Measurements from ENCODE around the gene KCNK18.
A peak's percentile ranks its signal among the peaks of the same experiment; 100 is the strongest.
"Not testable (repeated sequence)": the region's sequence is repeated elsewhere in the genome, so short reads cannot be mapped to it uniquely, and the experiment has no call there.

The KCNK18 gene

GRCh38 chr10:117170244-117170643, 27.0 kb upstream of the KCNK18 start:
- DNase-seq, result peak in 1 of 51 donors; percentile 8

GRCh38 chr10:117174439-117175214, 22.7 kb upstream of the KCNK18 start:
- peak in 50 of 51 donors; percentile 9 to 92 (median 63) for DNase-seq

- peak in 32 of 51 donors; percentile 11 to 72 (median 50) for DNase-seq
Measured at GRCh38 chr10:117175215-117175900, 21.9 kb upstream of the KCNK18 start.

GRCh38 chr10:117175901-117176534, 21.3 kb upstream of the KCNK18 start:
- DNase-seq, result peak in 49 of 51 donors; percentile 6 to 91 (median 57)

GRCh38 chr10:117178190-117178589, 19.1 kb upstream of the KCNK18 start:
- DNase-seq, result no peak

GRCh38 chr10:117184296-117184695, 13.0 kb upstream of the KCNK18 start:
- DNase-seq, result no peak

GRCh38 chr10:117184821-117185220, 12.5 kb upstream of the KCNK18 start:
- DNase-seq, result no peak

GRCh38 chr10:117185817-117186216, 11.5 kb upstream of the KCNK18 start:
- not testable (repeated sequence) for DNase-seq

- no peak for DNase-seq
Measured at GRCh38 chr10:117186832-117187615, 10.3 kb upstream of the KCNK18 start.

GRCh38 chr10:117188371-117188770, 8.9 kb upstream of the KCNK18 start:
- peak in 1 of 51 donors; percentile 8 for DNase-seq

- no peak for DNase-seq
Measured at GRCh38 chr10:117189557-117189956, 7.7 kb upstream of the KCNK18 start.

GRCh38 chr10:117198088-117198487, 799 bp downstream of the KCNK18 start:
- DNase-seq, result no peak

- DNase-seq, result no peak
Measured at GRCh38 chr10:117201826-117202225, 4.5 kb downstream of the KCNK18 start.

- no peak for DNase-seq
Measured at GRCh38 chr10:117204316-117204715, 7.0 kb downstream of the KCNK18 start.

- DNase-seq, result no peak
Measured at GRCh38 chr10:117212176-117212575, 14.9 kb downstream of the KCNK18 start.

- no peak for DNase-seq
Measured at GRCh38 chr10:117214401-117214800, 17.1 kb downstream of the KCNK18 start.

- DNase-seq, result no peak
Measured at GRCh38 chr10:117215079-117215478, 17.8 kb downstream of the KCNK18 start.

GRCh38 chr10:117216028-117216427, 18.7 kb downstream of the KCNK18 start:
- DNase-seq, result no peak

- DNase-seq, result peak in 45 of 51 donors; percentile 7 to 80 (median 32)
Measured at GRCh38 chr10:117216611-117217195, 19.4 kb downstream of the KCNK18 start.

GRCh38 chr10:117217196-117217761, 20.0 kb downstream of the KCNK18 start:
- DNase-seq, result no peak

GRCh38 chr10:117218654-117219053, 21.4 kb downstream of the KCNK18 start:
- DNase-seq, result no peak

Measured in hypothalamus (tissue), 51 donors.